GM21381 (cell line): ENCODE results near the gene ABLIM2.

Experiments
- ATAC-seq: cut with Tn5 transposase; IDR thresholded peaks from one replicate; pipeline ENCODE4 v1.9.1; 2021; ENCODE audit warnings: mild to moderate bottlenecking, moderate library complexity; ENCODE audit not compliant: unreplicated experiment

ABLIM2 gene

GRCh38 chr4:8033067-8033755 is 125.4 kb downstream of the ABLIM2 start:
- no peak for ATAC-seq

DNA sequence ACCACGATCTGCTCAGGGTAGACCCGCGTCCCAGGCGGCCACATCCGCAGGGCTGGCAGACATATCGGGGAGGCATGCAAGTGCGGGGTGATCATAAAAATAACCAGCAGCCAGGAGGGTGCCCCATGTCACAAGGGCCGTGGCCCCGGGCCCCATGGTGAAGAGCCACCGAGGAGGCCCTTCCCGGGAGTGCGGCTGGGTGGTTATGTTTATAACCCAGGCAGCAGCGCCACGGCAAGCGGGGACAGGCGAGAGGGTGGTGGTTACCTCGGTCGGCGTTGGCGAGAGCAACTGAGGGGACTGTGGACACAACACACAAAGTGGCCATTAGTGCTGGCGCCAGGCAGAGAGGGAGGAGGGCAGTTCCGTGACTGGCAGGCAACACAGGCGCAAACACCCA is 126.2 kb downstream of the ABLIM2 start:
- no peak for ATAC-seq

DNA sequence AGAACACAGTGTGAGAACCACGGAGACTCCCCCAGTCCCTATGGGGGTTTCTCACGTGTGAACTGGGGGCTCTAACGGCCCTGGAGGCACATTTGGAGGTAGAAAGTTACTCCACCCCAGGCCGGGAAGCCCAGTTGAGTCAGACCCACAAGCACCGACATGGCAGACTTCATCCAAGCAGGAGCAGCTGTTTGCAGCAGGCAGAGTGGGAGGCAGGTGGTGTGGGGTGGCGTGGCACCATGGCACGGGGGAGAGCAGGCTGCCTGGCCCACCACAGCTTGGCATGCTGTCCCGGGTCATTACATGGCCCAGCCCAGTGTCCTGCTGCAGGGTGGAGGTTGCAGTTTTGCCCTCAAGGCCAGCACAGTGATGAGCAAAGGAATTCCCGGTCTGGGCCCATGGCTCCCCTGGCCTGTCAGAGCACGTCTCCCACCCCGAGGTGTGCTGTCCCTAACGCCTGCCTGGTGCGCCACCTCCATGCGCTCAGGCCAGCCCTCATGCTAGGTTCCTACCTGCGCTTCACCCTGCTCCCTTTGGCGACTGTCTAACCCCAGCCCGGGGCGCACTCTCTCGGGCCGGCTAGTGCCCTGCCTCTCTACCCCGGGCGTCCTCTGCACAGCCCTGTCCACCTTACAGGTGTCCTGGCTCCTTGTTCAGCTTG is 128.4 kb downstream of the ABLIM2 start:
- ATAC-seq = no peak

- ATAC-seq = no peak
Measured at GRCh38 chr4:8029689-8030088, 128.9 kb downstream of the ABLIM2 start.

GRCh38 chr4:8028884-8029568 is 129.6 kb downstream of the ABLIM2 start:
- no peak for ATAC-seq

- ATAC-seq = no peak
Measured at GRCh38 chr4:8028368-8028767, 130.2 kb downstream of the ABLIM2 start.

- ATAC-seq = no peak
Measured at GRCh38 chr4:8026453-8026852, 132.2 kb downstream of the ABLIM2 start.

DNA sequence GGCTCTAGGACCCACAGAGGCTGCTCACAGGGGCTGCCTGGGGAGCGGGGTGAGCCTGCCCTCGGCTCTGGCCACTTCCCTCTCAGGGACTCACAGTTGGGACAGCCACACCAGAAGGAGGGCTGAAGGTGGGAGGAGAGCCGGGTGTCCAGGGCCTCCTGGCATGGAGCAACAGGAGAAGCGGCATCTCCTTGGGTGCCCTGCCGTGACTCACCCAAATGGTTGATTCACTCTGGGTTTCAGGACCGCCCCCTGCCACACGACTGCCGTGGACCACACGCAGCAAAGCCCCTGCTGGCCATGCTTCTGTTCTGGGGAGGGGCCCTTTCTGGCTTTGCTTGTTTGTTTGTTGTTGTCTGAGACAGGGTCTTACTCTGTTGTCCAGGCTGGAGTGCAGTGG is 132.9 kb downstream of the ABLIM2 start:
- ATAC-seq = no peak

DNA sequence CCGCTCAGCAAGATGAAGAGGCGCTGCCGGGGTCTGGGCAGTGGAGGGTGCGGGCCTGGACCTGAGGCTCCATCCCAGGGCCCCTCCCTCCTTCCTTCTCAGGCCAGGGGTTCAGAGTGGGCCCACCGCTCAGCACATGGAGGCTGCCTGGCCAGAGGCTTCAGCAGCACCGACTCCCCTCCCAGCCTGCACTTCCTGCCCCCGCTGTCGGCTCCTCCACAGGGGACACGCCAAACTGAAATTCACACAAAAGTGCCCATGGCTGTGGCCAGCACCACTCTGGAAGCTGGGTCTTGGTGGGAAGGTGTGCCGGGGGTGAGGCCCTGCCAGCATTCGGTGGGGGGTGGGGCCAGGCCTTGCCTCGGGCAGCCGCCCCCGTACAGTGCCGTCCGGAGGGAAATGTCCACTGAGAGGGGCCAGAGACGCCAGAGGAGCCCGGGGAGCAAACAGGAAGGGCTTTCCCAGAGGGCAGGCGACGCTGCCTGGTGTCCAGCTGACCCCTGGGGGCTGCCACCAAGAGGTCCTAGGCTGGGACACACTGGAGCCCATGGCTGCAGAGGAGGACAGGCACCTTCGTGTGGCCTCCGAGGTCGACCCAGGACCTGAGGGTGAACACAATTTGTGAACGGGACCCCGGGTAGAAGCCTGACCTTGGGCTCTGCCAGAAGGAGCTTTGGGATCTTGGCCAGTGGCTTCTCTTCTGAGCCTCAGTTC is 134.4 kb downstream of the ABLIM2 start:
- no peak for ATAC-seq

- ATAC-seq = no peak
Measured at GRCh38 chr4:8023696-8024033, 134.9 kb downstream of the ABLIM2 start.

DNA sequence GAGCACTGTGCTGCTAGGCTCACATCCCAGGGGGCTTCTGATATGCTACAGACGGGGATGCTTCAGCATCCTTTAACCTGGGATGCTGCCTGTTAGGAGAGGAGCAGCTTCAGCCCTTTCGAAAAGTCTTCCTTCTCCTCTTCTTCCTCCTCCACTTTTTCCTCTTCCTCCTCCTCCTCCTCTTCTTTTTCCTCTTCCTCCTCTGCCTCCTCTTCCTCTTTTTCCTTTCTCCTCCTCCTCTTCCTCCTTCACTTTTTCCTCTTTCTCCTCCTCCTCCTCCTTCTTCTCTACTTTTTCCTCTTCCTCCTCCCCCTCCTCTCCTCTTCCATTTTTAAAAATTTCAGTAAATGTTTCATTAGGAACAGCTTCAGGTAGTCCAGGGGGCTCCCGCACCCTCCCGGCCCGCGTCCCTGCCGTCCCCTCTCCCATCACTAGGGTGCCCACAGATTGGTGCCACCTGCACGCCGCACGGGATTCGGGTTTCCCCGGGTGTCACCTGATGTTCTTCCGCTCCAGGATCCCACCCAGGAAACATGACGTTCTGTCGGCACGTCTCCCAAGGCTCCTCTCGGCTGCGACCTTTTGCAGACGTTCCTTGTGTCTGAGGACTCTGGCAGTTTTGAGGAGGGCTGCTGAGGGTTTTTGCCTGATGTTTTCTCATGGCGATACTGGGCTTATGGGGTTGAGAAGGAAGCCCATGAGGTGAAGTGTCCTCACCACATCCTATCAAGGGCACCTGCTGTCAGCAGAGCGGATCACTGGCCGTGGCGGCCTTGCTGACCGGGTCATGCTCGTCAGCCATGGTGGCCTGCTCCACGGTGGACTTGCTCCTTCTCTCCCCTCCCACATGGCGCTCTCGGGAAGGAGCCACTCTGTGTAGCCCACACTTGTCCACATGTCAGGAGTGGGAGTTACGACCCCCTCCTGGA is 135.6 kb downstream of the ABLIM2 start:
- ATAC-seq = no peak

GRCh38 chr4:8021796-8022195 is 136.8 kb downstream of the ABLIM2 start:
- ATAC-seq = no peak

DNA sequence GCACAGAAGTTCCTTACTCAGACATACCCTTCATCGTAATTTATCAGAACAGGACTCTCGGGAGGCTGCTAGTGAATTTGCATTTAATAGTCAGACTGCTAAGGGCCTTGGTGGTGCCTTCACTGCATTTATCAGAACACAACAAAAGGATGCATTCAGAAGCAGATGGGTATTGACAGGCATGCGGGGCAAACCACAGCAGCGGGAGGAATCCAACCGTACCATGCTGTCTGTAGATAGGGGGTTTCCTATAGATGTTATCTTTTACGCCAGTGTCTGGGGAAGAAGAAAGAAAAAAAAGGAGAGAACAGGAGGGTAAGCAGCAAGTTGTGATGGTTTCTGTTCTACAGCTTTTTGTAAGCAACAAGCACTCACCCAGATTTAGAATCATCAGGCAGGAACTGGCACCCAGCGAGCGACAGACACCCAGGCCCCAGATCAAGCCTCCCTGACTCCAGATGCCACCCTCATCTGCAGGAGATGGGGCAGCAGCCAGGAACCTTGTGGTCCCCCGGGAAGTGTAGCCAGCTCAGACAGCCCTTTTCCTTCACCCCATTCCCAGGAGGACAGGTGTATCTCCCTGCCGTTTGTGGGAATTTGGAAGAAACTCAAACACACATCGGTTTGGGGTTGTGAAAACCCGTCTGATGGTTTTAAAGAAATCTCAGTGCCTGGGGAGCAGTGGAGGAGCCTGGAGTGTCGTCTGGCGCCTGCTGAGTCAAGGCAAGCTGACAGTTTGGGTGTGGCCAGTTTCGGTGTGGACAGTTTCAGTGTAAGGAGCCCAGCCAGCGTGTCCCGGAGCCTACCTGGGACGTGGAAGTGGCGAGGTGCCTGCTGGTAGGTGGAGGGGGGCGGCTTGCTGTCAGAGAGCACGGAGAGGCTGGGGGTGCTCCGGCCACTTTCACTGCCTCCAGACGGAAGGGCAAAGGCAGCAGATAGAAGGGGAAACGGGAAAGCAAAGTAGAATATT is 138.9 kb downstream of the ABLIM2 start:
- no peak for ATAC-seq

DNA sequence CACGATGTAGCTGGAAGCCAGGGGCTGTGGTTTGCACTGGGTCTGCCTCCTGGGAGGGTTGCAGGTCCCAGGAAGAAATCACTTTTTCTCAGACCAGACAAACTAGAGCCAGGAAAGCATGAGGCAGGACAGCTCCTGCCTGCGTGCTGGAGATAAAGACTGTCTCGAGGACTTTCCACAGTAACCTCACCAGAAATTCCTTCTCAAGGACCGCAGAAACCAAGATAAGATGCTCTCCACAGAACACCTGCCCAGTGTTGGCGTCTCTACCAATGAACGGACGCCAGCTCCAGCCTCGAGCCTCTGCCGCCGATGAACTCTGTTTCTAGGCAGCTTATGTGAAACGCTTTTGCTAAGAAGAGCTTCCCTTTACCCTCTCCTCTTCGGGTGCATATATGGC is 142.1 kb downstream of the ABLIM2 start:
- ATAC-seq = no peak

DNA sequence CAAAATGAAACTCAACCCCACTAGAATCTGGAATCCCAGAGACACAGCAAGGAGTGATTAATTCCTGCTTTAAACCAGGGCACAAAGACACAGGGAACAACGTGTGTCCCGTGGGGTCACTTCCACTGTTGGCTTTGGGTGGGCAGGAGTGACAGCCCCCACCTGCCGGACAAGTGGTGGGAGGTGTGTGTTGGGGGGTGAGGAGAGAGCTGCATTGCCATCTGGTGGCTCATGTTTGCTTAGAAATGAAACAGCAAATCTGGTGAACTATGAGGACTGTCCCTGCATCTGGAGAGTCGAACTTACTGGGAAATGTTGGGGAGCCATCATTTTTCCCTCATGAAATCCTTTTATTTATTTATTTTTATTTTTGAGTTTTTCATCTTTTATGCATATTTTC is 143.1 kb downstream of the ABLIM2 start:
- no peak for ATAC-seq

DNA sequence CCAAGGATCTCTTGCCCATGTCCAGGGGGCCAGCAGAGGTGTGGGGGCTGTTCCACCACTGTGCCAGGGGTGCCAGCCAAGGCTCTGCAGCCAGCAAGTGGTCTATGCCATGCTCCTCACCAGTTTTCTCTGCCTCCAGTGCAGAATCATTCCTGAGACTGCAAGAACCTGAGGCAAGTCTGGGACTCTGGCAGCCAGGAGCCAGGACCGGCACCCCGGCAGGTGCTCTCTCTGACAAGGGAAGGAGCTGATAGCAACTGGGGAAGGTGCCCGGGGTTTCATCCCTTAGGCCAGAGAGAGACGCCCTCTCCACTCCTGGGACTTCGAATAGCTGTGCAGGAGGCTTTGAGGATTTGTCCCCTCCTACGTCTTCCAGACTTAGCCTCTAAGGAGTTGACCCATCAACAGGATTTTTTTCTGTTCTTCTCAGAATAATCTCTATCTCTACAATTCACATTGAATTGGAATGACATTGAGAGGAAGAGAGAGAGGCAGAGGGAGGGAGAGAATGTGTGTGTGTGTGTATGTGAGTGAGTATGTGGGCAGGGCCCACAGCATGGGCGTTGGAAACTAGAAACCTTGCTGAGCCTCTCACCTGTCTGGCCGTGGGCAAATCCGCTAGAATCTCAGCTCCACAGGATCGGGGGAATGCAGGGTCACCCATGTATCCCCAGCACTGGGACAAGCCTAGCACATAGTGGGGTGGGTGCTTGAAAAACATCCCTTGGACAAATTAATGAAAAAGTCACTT is 144.5 kb downstream of the ABLIM2 start:
- ATAC-seq = no peak

GRCh38 chr4:8012517-8012916 is 146.1 kb downstream of the ABLIM2 start:
- ATAC-seq = no peak

DNA sequence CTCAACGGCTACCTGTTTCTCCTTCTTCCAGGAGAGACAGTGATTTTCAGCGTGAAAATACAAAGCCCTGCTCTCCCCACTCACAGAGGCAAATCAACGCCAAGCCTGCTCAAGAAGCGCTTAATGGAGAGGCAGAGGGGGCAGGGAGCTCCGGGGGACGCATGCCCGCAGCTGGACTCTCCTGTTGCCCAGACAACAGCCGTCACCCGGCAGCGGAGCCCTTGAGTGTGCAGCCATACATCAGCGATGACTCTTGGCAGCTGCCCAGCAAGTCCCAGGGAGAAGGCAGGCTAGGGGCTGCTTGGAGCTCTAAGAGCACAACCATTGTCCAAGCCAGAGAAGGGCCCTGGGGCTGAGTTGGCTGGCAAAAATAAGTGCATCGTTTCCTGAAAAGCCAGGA is 148.0 kb downstream of the ABLIM2 start:
- no peak for ATAC-seq
